ENCODE measurements around the gene IL4. TPM values are rescaled to one million over a fixed set of nuclear protein-coding genes. Genes with fewer than 3 reads are reported as not detected.

Gene IL4
- total and polyA plus RNA-seq, 2 experiments from 2014 or later: not detected

DNA sequence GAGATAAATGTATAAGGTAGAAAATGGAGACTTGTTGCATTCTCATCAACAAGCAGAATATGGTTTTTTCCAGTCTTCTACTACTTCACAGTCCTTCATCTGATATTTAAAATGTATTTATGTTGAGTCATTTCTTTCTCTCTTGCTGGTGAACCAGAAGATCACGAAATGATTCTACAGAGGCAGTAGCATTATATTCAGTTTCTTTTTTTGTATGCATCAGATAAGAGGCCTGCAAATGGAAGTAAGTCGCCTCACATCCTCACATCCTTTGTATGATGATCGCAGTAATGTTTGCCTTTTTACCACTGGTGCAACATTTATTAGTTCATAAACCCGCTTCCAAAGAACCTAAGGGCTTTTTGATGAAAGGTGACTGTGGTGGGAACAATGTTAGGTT lies 37.9 kb upstream of the IL4 start (continued):
- TF ChIP-seq ZNF462 (CRISPR knock-in tag; IDR thresholded peaks at IDR 0.05) (no peak), EZH2phosphoT487 (IDR thresholded peaks at IDR 0.05; ENCODE audit: unreplicated experiment) (no peak), NANOG (IDR thresholded peaks at IDR 0.05; ENCODE audit: borderline replicate concordance) (no peak), POLR2AphosphoS5 (IDR thresholded peaks at IDR 0.05; ENCODE audit: low read depth) (no peak), CREB1 (CRISPR knock-in tag; IDR thresholded peaks at IDR 0.05; ENCODE audit: low read depth) (no peak)
- TF ChIP-seq, protein P1, sequence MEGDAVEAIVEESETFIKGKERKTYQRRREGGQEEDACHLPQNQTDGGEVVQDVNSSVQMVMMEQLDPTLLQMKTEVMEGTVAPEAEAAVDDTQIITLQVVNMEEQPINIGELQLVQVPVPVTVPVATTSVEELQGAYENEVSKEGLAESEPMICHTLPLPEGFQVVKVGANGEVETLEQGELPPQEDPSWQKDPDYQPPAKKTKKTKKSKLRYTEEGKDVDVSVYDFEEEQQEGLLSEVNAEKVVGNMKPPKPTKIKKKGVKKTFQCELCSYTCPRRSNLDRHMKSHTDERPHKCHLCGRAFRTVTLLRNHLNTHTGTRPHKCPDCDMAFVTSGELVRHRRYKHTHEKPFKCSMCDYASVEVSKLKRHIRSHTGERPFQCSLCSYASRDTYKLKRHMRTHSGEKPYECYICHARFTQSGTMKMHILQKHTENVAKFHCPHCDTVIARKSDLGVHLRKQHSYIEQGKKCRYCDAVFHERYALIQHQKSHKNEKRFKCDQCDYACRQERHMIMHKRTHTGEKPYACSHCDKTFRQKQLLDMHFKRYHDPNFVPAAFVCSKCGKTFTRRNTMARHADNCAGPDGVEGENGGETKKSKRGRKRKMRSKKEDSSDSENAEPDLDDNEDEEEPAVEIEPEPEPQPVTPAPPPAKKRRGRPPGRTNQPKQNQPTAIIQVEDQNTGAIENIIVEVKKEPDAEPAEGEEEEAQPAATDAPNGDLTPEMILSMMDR (conservative IDR thresholded peaks at IDR 0.05; ENCODE audit: low read depth in 2 of 2): no peak

GRCh38 chr5:132637241-132637640 lies 36.5 kb upstream of the IL4 start:
- H3K4me2 ChIP-seq: no peak overlapping the region
- no peaks in the 10 kb centered on the region for H3K9me2 ChIP-seq (ENCODE audit: insufficient read depth)
- DNase-seq (ENCODE audit: low spot score) (no peak), ATAC-seq (no peak)
- Mint-ChIP-seq H3K36me3 (ENCODE audit: low read depth) (peaks cover 26% of the 10 kb centered on the region), H3K9me3 (no peaks in the 10 kb centered on the region), H3K4me3 (no peak overlapping the region), H3K4me1 (no peaks in the 10 kb centered on the region), H3K27ac (no peak overlapping the region), H3K27me3 (ENCODE audit: insufficient read depth, low read depth, poor library complexity) (peaks cover 1% of the 10 kb centered on the region)
- no peaks in the 10 kb centered on the region for H4K20me1 ChIP-seq (replicated peaks; ENCODE audit: insufficient read depth)
- no peaks in the 10 kb centered on the region for H3K27me3 ChIP-seq (ENCODE audit: insufficient read depth)
- H3K36me3 ChIP-seq (ENCODE audit: insufficient read depth): peaks cover 6% of the 10 kb centered on the region
- H3K79me2 ChIP-seq (replicated peaks; ENCODE audit: insufficient read depth): no peaks in the 10 kb centered on the region
- H3K4me3 ChIP-seq: no peak overlapping the region
- no peak overlapping the region for H2AFZ ChIP-seq
- no peaks in the 10 kb centered on the region for H3K4me1 ChIP-seq (ENCODE audit: insufficient read depth)
- H3K27ac ChIP-seq (ENCODE audit: low read depth): no peak overlapping the region
- H3F3A ChIP-seq (replicated peaks; ENCODE audit: low read depth): no peaks in the 10 kb centered on the region
- TF ChIP-seq POLR2AphosphoS5 (IDR thresholded peaks at IDR 0.05; ENCODE audit: low read depth) (no peak), CREB1 (CRISPR knock-in tag; IDR thresholded peaks at IDR 0.05; ENCODE audit: low read depth) (no peak), STAT1 (IDR thresholded peaks at IDR 0.05; ENCODE audit: unreplicated experiment) (no peak), JUNB (IDR thresholded peaks at IDR 0.05; ENCODE audit: unreplicated experiment) (no peak), EZH2 (IDR thresholded peaks at IDR 0.05; ENCODE audit: low read depth, unreplicated experiment) (no peak), NANOG (IDR thresholded peaks at IDR 0.05; ENCODE audit: borderline replicate concordance) (no peak), EZH2phosphoT487 (IDR thresholded peaks at IDR 0.05; ENCODE audit: unreplicated experiment) (no peak), ZNF114 (CRISPR knock-in tag; IDR thresholded peaks at IDR 0.05) (no peak)
- TF ChIP-seq, protein P2, sequence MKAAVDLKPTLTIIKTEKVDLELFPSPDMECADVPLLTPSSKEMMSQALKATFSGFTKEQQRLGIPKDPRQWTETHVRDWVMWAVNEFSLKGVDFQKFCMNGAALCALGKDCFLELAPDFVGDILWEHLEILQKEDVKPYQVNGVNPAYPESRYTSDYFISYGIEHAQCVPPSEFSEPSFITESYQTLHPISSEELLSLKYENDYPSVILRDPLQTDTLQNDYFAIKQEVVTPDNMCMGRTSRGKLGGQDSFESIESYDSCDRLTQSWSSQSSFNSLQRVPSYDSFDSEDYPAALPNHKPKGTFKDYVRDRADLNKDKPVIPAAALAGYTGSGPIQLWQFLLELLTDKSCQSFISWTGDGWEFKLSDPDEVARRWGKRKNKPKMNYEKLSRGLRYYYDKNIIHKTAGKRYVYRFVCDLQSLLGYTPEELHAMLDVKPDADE (IDR thresholded peaks at IDR 0.05): no peak
- TF ChIP-seq, protein P3, sequence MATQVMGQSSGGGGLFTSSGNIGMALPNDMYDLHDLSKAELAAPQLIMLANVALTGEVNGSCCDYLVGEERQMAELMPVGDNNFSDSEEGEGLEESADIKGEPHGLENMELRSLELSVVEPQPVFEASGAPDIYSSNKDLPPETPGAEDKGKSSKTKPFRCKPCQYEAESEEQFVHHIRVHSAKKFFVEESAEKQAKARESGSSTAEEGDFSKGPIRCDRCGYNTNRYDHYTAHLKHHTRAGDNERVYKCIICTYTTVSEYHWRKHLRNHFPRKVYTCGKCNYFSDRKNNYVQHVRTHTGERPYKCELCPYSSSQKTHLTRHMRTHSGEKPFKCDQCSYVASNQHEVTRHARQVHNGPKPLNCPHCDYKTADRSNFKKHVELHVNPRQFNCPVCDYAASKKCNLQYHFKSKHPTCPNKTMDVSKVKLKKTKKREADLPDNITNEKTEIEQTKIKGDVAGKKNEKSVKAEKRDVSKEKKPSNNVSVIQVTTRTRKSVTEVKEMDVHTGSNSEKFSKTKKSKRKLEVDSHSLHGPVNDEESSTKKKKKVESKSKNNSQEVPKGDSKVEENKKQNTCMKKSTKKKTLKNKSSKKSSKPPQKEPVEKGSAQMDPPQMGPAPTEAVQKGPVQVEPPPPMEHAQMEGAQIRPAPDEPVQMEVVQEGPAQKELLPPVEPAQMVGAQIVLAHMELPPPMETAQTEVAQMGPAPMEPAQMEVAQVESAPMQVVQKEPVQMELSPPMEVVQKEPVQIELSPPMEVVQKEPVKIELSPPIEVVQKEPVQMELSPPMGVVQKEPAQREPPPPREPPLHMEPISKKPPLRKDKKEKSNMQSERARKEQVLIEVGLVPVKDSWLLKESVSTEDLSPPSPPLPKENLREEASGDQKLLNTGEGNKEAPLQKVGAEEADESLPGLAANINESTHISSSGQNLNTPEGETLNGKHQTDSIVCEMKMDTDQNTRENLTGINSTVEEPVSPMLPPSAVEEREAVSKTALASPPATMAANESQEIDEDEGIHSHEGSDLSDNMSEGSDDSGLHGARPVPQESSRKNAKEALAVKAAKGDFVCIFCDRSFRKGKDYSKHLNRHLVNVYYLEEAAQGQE (IDR thresholded peaks at IDR 0.05; ENCODE audit: unreplicated experiment): no peak
